Lower lobe of right lung (tissue), 2 donors: ENCODE data around the gene LBHD2. TPM values are rescaled to one million over a fixed set of nuclear protein-coding genes. Genes with fewer than 3 reads are reported as not detected.

Source experiments
- ATAC-seq, 2 donors: fragments of 200-7000 bp; cut with Tn5 transposase; one replicate each; pipeline ENCODE4 v1.9.1; 2020 to 2022; ENCODE audit warnings: mild to moderate bottlenecking in 2 of 2, moderate library complexity in 2 of 2
- DNase-seq: peaks from one replicate; pipeline ENCODE4 v3.0.0-alpha.2; 2020
- H3K27ac ChIP-seq: fragments of 200-600 bp; one replicate; pipeline ENCODE4 v1.8.0; 2022
- H3K27me3 ChIP-seq: fragments of 200-600 bp; one replicate; pipeline ENCODE4 v1.8.0; 2022; ENCODE audit warnings: low read depth
- H3K36me3 ChIP-seq: fragments of 200-600 bp; one replicate; pipeline ENCODE4 v1.8.0; 2022; ENCODE audit warnings: mild to moderate bottlenecking
- H3K4me1 ChIP-seq: fragments of 200-600 bp; one replicate; pipeline ENCODE4 v1.8.0; 2022
- H3K4me3 ChIP-seq: fragments of 200-600 bp; one replicate; pipeline ENCODE4 v1.8.0; 2022; ENCODE audit warnings: mild to moderate bottlenecking
- H3K9me3 ChIP-seq: fragments of 200-600 bp; one replicate; pipeline ENCODE4 v1.8.0; 2022
- intact Hi-C: fragments of 100-400 bp; cut with DNase I; formaldehyde crosslinking; loops from one replicate; pipeline ENCODE4 v1.11.0; 2022
- total RNA-seq: library from RNA; stranded (reverse); fragmentation: NEBNext Ultra II Directional; extraction: Animal tissue kit (Norgen Biotek cat#: 25700); gene quantifications from one replicate; pipeline ENCODE4 v1.2.1, GENCODE V29; 2021
- TF ChIP-seq, protein P1 (sequence below): fragments of 200-600 bp; IDR thresholded peaks from one replicate; pipeline ENCODE4 v1.8.0; 2022; ENCODE audit warnings: antibody characterized with exemption, mild to moderate bottlenecking
- donor health status: DM: no; HTN: yes; CAD: no; lungs with severe emphysema.

The LBHD2 gene
- total RNA-seq, 1 donor from 2014 or later = not detected

DNA sequence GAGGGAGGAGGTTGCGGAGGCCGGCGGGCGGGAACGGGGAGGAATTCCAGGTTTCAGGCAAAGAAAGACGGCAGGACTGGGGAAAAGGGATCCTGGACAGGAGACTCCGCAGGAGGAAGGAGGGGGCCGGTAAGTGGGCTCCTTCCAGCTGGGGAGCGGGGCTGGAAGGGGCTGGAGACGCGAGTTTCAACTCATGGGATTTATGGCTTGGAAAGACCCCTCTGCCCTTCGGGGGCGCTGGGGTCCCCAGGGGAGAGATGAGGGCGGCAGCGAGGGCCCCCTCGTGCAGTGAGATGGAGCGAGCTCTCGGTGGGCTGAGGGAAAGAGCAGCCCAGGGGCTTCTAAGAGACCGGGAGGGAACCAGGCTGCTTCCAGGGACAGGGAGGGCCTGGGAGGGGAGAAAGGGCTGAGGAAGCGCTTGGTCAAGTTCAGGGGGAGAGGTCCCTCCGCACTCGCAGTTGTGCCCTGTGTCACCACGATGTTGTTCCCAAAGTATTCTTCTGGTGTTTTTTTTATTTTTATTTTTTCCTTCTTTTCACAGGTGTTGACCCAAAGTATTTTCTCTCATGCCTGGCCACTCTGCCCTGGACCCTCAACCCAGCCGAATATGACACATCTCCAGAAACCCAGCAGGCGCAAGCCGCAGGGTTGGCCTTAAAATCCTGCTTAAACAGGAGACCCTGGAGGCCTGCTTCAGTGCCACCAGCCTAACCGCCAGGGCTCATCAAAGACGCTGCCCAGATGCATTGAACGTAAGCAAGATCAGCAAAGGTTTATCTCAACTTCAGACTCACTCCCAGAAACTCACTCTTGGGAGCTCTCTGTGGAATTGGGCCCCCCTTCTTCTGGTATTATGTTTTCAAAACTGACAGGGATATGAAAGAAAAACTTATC lies 55.4 kb downstream of the LBHD2 start:
- intact Hi-C loops = no loop called here
- TF ChIP-seq, protein P1, sequence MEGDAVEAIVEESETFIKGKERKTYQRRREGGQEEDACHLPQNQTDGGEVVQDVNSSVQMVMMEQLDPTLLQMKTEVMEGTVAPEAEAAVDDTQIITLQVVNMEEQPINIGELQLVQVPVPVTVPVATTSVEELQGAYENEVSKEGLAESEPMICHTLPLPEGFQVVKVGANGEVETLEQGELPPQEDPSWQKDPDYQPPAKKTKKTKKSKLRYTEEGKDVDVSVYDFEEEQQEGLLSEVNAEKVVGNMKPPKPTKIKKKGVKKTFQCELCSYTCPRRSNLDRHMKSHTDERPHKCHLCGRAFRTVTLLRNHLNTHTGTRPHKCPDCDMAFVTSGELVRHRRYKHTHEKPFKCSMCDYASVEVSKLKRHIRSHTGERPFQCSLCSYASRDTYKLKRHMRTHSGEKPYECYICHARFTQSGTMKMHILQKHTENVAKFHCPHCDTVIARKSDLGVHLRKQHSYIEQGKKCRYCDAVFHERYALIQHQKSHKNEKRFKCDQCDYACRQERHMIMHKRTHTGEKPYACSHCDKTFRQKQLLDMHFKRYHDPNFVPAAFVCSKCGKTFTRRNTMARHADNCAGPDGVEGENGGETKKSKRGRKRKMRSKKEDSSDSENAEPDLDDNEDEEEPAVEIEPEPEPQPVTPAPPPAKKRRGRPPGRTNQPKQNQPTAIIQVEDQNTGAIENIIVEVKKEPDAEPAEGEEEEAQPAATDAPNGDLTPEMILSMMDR = no peak
- Histone ChIP-seq H3K27me3 (peaks cover 16% of the 10 kb centered on the region), H3K4me1 (peaks cover 10% of the 10 kb centered on the region), H3K27ac (no peak overlapping the region), H3K9me3 (no peaks in the 10 kb centered on the region), H3K4me3 (peak overlapping the region; percentile 17), H3K36me3 (peaks cover 19% of the 10 kb centered on the region)
- DNase-seq (no peak), ATAC-seq (no peak)

Other genes with a start within 250 kb of the LBHD2 start
- gene AMN, start 161.5 kb upstream of the LBHD2 start, total RNA-seq = 13.7 TPM
- 114 TPM for gene CDC42BPB, start 26.7 kb upstream of the LBHD2 start, total RNA-seq
- 3.6 TPM for gene EXOC3L4, start 10.5 kb downstream of the LBHD2 start, total RNA-seq
- gene TNFAIP2, start 39.3 kb downstream of the LBHD2 start, total RNA-seq = 254 TPM